HG02884 (cell line): Measurements from ENCODE around the gene C16orf89.
"Not testable (repeated sequence)": the region's sequence is repeated elsewhere in the genome, so short reads cannot be mapped to it uniquely, and the experiment has no call there.

Experiments
- ATAC-seq: cut with Tn5 transposase; IDR thresholded peaks from one replicate; pipeline ENCODE4 v1.9.1; 2021; ENCODE audit warnings: mild to moderate bottlenecking, moderate library complexity; ENCODE audit not compliant: unreplicated experiment

Gene C16orf89

GRCh38 chr16:5062051-5062450, 3.7 kb downstream of the C16orf89 start:
- peak; percentile 63 for ATAC-seq

GRCh38 chr16:5060073-5060641, 5.6 kb downstream of the C16orf89 start:
- no peak for ATAC-seq

- no peak for ATAC-seq
Observed at GRCh38 chr16:5059386-5060072, 6.2 kb downstream of the C16orf89 start.

- ATAC-seq = no peak
Observed at GRCh38 chr16:5058476-5058875, 7.3 kb downstream of the C16orf89 start.

- ATAC-seq = no peak
Observed at GRCh38 chr16:5056352-5056751, 9.4 kb downstream of the C16orf89 start.

GRCh38 chr16:5054876-5055865, 10.6 kb downstream of the C16orf89 start:
- ATAC-seq = no peak

GRCh38 chr16:5046914-5047313, 18.8 kb downstream of the C16orf89 start:
- no peak for ATAC-seq

- no peak for ATAC-seq
Observed at GRCh38 chr16:5045499-5046115, 20.1 kb downstream of the C16orf89 start.

GRCh38 chr16:5044581-5044980, 21.2 kb downstream of the C16orf89 start:
- ATAC-seq = not testable (repeated sequence)

- no peak for ATAC-seq
Observed at GRCh38 chr16:5044011-5044540, 21.7 kb downstream of the C16orf89 start.

GRCh38 chr16:5042574-5043171, 23.1 kb downstream of the C16orf89 start:
- no peak for ATAC-seq

- ATAC-seq = peak; percentile 76
Observed at GRCh38 chr16:5041600-5042133, 24.1 kb downstream of the C16orf89 start.

- no peak for ATAC-seq
Observed at GRCh38 chr16:5040451-5040850, 25.3 kb downstream of the C16orf89 start.

GRCh38 chr16:5036228-5037156, 29.3 kb downstream of the C16orf89 start:
- no peak for ATAC-seq

- no peak for ATAC-seq
Observed at GRCh38 chr16:5035909-5036227, 29.9 kb downstream of the C16orf89 start.

GRCh38 chr16:5034167-5034523, 31.6 kb downstream of the C16orf89 start:
- no peak for ATAC-seq

GRCh38 chr16:5033256-5034166, 32.2 kb downstream of the C16orf89 start, which contains the start of gene NAGPA:
Gene NAGPA (minus strand): TSS chr16:5033935. CDS start chr16:5033914, 21 bp downstream.
- peak; percentile 84 for ATAC-seq

- ATAC-seq = no peak
Observed at GRCh38 chr16:5032748-5033167, 33.0 kb downstream of the C16orf89 start.
